HepG2 (cell line): ENCODE results near the gene ACOT8. TPM values are rescaled to one million over a fixed set of nuclear protein-coding genes. Genes with fewer than 3 reads are reported as not detected.

Experiments
- ESRRA ChIP-seq: sonication (generic); formaldehyde crosslinking; IDR thresholded peaks from 2 replicates; pipeline ENCODE4 v1.5.1; 2020; ENCODE audit warnings: mild to moderate bottlenecking, low read depth, missing genetic modification reagents
- JUN ChIP-seq: sonication (generic); formaldehyde crosslinking; IDR thresholded peaks from 2 replicates; pipeline ENCODE4 v1.4.0; 2020; ENCODE audit warnings: mild to moderate bottlenecking, missing genetic modification reagents
- KLF16 ChIP-seq, 2 experiments: sonication (generic) in 1 of 2; formaldehyde crosslinking in 1 of 2; IDR thresholded peaks; 2 replicates each; pipeline versions ENCODE4 v1.6.1 to v1.8.0; 2016 to 2023; ENCODE audit warnings: missing genetic modification reagents in 2 of 2, missing compliant biosample characterization in 1 of 2
- NR2F2 ChIP-seq: IDR thresholded peaks from 2 replicates; pipeline ENCODE4 v1.6.1; 2012; ENCODE audit warnings: low read depth, inconsistent platforms, borderline replicate concordance
- RFXANK ChIP-seq: IDR thresholded peaks from 2 replicates; pipeline ENCODE4 v1.6.1; 2016
- SMARCE1 ChIP-seq: fragments of 450-650 bp; IDR thresholded peaks from 2 replicates; pipeline ENCODE4 v1.6.1; 2017; ENCODE audit warnings: borderline replicate concordance
- SNAPC2 ChIP-seq: sonication (generic); formaldehyde crosslinking; IDR thresholded peaks from 2 replicates; pipeline ENCODE4 v1.8.1; 2022; ENCODE audit warnings: mild to moderate bottlenecking, missing genetic modification reagents
- SSRP1 ChIP-seq: IDR thresholded peaks from 2 replicates; pipeline ENCODE4 v1.6.1; 2016; ENCODE audit warnings: control low read depth
- TRIM24 ChIP-seq: sonication (generic); formaldehyde crosslinking; IDR thresholded peaks from 2 replicates; pipeline ENCODE4 v1.8.0; 2022; ENCODE audit warnings: mild to moderate bottlenecking, missing genetic modification reagents
- ZNF34 ChIP-seq: sonication (generic); formaldehyde crosslinking; IDR thresholded peaks from 2 replicates; pipeline ENCODE4 v1.4.0; 2020; ENCODE audit warnings: mild to moderate bottlenecking, missing genetic modification reagents, borderline replicate concordance
- ZNF782 ChIP-seq: sonication (generic); formaldehyde crosslinking; IDR thresholded peaks from 2 replicates; pipeline ENCODE4 v1.4.0; 2020; ENCODE audit warnings: missing genetic modification reagents, mild to moderate bottlenecking, borderline replicate concordance
- polyA plus RNA-seq, 8 experiments: library from polyadenylated mRNA; depleted of rRNA in 3 of 8; stranded (reverse) in 7 of 8; unstranded in 1 of 8; fragments of >200 nt; fragmentation: Illumina TruSeq in 4 of 8; extraction: Trizol in 4 of 8; gene quantifications; 2 replicates each; pipeline versions ENCODE4 v1.2.1 to v1.2.3, GENCODE V29; 2011 to 2016; ENCODE audit warnings: low read depth in 4 of 8, missing spikeins in 1 of 8, mixed read lengths in 1 of 8; ENCODE audit not compliant: insufficient read depth in 1 of 8
- total RNA-seq, 5 experiments: library from RNA; depleted of rRNA; stranded (reverse); fragments of >200 nt; fragmentation: Illumina TruSeq; extraction: Trizol; gene quantifications; 2 replicates each; pipeline ENCODE4 v1.2.3, GENCODE V29; 2016; ENCODE audit warnings: low read depth in 1 of 5
- TF ChIP-seq, protein P1 (sequence below): sonication (generic); formaldehyde crosslinking; IDR thresholded peaks from 2 replicates; pipeline ENCODE4 v1.8.1; 2023; ENCODE audit warnings: mild to moderate bottlenecking, missing genetic modification reagents
- TF ChIP-seq, protein P2 (sequence below), 2 experiments: sonication (generic) in 1 of 2; formaldehyde crosslinking in 1 of 2; IDR thresholded peaks; 2 replicates each; pipeline versions ENCODE4 v1.6.1 to v1.9.0; 2014 to 2022; ENCODE audit warnings: antibody characterized with exemption in 1 of 2, borderline replicate concordance in 1 of 2, inconsistent platforms in 1 of 2, low read depth in 1 of 2, missing genetic modification reagents in 1 of 2
- TF ChIP-seq, protein P3 (sequence below): sonication (generic); formaldehyde crosslinking; IDR thresholded peaks from 2 replicates; pipeline ENCODE4 v1.4.0; 2020; ENCODE audit warnings: missing genetic modification reagents

ACOT8 gene
- total and polyA plus RNA-seq, 2 of the 13 experiments (the other 11 are each of a cell fraction or from before 2014, with no cell fraction given): 31.4 to 45.5 TPM

DNA sequence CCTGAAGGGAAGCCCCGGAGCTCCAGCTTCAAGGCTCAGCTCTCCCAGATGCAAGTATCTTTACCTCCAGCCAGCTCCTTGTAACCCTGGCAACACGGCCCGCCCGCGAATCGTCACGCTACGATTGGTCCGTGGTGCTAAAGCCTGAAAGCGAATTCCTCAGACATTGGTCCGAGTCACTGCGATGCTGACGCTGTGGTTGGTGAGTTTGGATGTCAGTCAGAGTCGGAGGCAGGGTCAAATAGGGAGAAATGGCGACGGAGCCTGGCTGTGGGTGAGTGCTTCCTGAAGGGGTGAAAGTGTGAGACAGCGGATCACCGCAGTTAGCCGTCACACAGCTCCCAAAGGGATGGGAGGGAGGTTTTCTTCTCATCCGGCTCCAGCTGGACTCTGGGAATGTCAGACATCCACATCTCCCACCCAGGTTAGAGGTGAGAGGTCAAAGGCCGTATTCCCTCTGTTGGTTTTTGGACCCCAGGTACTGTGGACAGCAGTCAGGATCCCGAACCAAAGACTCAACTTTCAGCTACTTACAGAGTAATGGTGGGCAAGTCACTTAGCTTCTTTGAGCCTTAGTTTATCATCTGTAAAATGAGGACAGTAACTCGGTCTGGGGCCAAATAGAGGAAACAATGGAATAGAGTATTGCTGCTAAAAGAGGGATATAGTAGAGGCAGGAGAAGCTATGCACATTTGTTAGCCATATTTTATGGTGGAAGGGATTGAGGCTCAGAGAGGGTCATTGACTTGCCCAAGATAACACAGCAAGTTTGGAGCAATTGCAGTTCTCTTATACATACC lies 24.0 kb upstream of the ACOT8 start, which contains the start of gene ZSWIM1 (continued):
- TF ChIP-seq TRIM24 (CRISPR knock-in tag) (no peak), KLF16 (CRISPR knock-in tag; IDR thresholded peaks at IDR 0.05) (peak in 1 of 2 experiments; percentile 65; a peak in 1 of 4 replicates), SSRP1 (CRISPR knock-in tag) (peak; percentile 97), ZNF782 (peak; percentile 82; the same call in 1 of the 2 replicates), NR2F2 (peak; percentile 89), ZNF34 (CRISPR knock-in tag) (0 out of 2 replicates have a peak, but pooled peaks have one; percentile 73), RFXANK (CRISPR knock-in tag) (peak; percentile 89), ESRRA (peak; percentile 80; the same call in 1 of the 2 replicates), SMARCE1 (no peak), SNAPC2 (CRISPR knock-in tag) (peak; percentile 81), JUN (CRISPR knock-in tag) (0 out of 2 replicates have a peak, but pooled peaks have one; percentile 80)
- TF ChIP-seq, protein P1, sequence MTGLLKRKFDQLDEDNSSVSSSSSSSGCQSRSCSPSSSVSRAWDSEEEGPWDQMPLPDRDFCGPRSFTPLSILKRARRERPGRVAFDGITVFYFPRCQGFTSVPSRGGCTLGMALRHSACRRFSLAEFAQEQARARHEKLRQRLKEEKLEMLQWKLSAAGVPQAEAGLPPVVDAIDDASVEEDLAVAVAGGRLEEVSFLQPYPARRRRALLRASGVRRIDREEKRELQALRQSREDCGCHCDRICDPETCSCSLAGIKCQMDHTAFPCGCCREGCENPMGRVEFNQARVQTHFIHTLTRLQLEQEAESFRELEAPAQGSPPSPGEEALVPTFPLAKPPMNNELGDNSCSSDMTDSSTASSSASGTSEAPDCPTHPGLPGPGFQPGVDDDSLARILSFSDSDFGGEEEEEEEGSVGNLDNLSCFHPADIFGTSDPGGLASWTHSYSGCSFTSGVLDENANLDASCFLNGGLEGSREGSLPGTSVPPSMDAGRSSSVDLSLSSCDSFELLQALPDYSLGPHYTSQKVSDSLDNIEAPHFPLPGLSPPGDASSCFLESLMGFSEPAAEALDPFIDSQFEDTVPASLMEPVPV: peak; percentile 74; the same call in 1 of the 2 replicates
- TF ChIP-seq, protein P2, sequence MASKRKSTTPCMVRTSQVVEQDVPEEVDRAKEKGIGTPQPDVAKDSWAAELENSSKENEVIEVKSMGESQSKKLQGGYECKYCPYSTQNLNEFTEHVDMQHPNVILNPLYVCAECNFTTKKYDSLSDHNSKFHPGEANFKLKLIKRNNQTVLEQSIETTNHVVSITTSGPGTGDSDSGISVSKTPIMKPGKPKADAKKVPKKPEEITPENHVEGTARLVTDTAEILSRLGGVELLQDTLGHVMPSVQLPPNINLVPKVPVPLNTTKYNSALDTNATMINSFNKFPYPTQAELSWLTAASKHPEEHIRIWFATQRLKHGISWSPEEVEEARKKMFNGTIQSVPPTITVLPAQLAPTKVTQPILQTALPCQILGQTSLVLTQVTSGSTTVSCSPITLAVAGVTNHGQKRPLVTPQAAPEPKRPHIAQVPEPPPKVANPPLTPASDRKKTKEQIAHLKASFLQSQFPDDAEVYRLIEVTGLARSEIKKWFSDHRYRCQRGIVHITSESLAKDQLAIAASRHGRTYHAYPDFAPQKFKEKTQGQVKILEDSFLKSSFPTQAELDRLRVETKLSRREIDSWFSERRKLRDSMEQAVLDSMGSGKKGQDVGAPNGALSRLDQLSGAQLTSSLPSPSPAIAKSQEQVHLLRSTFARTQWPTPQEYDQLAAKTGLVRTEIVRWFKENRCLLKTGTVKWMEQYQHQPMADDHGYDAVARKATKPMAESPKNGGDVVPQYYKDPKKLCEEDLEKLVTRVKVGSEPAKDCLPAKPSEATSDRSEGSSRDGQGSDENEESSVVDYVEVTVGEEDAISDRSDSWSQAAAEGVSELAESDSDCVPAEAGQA (IDR thresholded peaks at IDR 0.05; ENCODE audit: low read depth): peak; percentile 43; the same call in 1 of the 2 replicates
- TF ChIP-seq, protein P2 (CRISPR knock-in tag; IDR thresholded peaks at IDR 0.05; ENCODE audit: borderline replicate concordance): no peak
- TF ChIP-seq, protein P3, sequence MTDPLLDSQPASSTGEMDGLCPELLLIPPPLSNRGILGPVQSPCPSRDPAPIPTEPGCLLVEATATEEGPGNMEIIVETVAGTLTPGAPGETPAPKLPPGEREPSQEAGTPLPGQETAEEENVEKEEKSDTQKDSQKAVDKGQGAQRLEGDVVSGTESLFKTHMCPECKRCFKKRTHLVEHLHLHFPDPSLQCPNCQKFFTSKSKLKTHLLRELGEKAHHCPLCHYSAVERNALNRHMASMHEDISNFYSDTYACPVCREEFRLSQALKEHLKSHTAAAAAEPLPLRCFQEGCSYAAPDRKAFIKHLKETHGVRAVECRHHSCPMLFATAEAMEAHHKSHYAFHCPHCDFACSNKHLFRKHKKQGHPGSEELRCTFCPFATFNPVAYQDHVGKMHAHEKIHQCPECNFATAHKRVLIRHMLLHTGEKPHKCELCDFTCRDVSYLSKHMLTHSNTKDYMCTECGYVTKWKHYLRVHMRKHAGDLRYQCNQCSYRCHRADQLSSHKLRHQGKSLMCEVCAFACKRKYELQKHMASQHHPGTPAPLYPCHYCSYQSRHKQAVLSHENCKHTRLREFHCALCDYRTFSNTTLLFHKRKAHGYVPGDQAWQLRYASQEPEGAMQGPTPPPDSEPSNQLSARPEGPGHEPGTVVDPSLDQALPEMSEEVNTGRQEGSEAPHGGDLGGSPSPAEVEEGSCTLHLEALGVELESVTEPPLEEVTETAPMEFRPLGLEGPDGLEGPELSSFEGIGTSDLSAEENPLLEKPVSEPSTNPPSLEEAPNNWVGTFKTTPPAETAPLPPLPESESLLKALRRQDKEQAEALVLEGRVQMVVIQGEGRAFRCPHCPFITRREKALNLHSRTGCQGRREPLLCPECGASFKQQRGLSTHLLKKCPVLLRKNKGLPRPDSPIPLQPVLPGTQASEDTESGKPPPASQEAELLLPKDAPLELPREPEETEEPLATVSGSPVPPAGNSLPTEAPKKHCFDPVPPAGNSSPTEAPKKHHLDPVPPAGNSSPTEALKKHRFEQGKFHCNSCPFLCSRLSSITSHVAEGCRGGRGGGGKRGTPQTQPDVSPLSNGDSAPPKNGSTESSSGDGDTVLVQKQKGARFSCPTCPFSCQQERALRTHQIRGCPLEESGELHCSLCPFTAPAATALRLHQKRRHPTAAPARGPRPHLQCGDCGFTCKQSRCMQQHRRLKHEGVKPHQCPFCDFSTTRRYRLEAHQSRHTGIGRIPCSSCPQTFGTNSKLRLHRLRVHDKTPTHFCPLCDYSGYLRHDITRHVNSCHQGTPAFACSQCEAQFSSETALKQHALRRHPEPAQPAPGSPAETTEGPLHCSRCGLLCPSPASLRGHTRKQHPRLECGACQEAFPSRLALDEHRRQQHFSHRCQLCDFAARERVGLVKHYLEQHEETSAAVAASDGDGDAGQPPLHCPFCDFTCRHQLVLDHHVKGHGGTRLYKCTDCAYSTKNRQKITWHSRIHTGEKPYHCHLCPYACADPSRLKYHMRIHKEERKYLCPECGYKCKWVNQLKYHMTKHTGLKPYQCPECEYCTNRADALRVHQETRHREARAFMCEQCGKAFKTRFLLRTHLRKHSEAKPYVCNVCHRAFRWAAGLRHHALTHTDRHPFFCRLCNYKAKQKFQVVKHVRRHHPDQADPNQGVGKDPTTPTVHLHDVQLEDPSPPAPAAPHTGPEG (CRISPR knock-in tag): peak; percentile 83; the same call in 1 of the 2 replicates
